ENCODE measurements around the gene VPS35. TPM values are rescaled to one million over a fixed set of nuclear protein-coding genes. Genes with fewer than 3 reads are reported as not detected.

Gene VPS35
- polyA plus RNA-seq (2013), result 95.6 and 98.7 TPM in 2 replicates

- Histone ChIP-seq H2BK5ac (ENCODE audit: low read depth, low read length, poor library complexity) (peak within 1 kb of the TSS; percentile 95), H4K12ac (ENCODE audit: low read depth, low read length) (peak within 1 kb of the TSS; percentile 93), H3K4ac (ENCODE audit: low read depth, low read length) (peak within 1 kb of the TSS; percentile 93), H3K9ac (ENCODE audit: low read length) (peak within 1 kb of the TSS; percentile 83), H3K36me3 (ENCODE audit: control insufficient read depth in 1 of 2, insufficient read depth in 2 of 2, low read length in 2 of 2) (peaks cover 5 to 8% of the 10 kb centered on the region in 2 experiments), H3K4me1 (ENCODE audit: control insufficient read depth in 1 of 2, insufficient read depth in 2 of 2, low read length in 2 of 2) (peaks cover 4 to 8% of the 10 kb centered on the region in 2 experiments), H3K18ac (ENCODE audit: low read length) (peak within 1 kb of the TSS; percentile 99), H3K4me2 (ENCODE audit: low read length) (peak within 1 kb of the TSS; percentile 84), H2BK120ac (ENCODE audit: insufficient read depth, low read length, poor library complexity) (peak within 1 kb of the TSS; percentile 99), H3K14ac (ENCODE audit: low read length) (peak within 1 kb of the TSS; percentile 97), H2BK12ac (ENCODE audit: low read length) (peak within 1 kb of the TSS; percentile 95), H3K27me3 (ENCODE audit: insufficient read depth, low read length) (no peaks in the 10 kb centered on the region), H3K79me2 (ENCODE audit: control insufficient read depth, insufficient read depth, low read length, poor library complexity) (peaks cover 18% of the 10 kb centered on the region), H3K23ac (ENCODE audit: low read length) (no peak within 1 kb of the TSS), H4K91ac (ENCODE audit: low read depth, low read length) (peak within 1 kb of the TSS; percentile 99), H3K4me3 (ENCODE audit: low read depth, low read length) (peak within 1 kb of the TSS; percentile 93), H4K8ac (ENCODE audit: low read depth, low read length) (peak within 1 kb of the TSS; percentile 98), H3K9me3 (ENCODE audit: insufficient read depth, low read depth, low read length) (no peaks in the 10 kb centered on the region), H2AK5ac (ENCODE audit: low read length) (peak within 1 kb of the TSS; percentile 90), H3K27ac (ENCODE audit: low read depth, low read length) (peak within 1 kb of the TSS; percentile 87), H3K79me1 (ENCODE audit: low read length) (peaks cover 14% of the 10 kb centered on the region), H2AFZ (ENCODE audit: insufficient read depth, low read length, poor library complexity) (peak within 1 kb of the TSS; percentile 96)
- peak; percentile 99 for DNase-seq
- no CpG with 5 or more reads among the region's 54 CpGs for WGBS (ENCODE audit: extremely low coverage, insufficient coverage, insufficient read length)
These were observed at the start of gene VPS35 for GRCh38 chr16:46688654-46689364. Gene VPS35 (minus strand): TSS chr16:46689178. CDS start chr16:46689133, 45 bp downstream.

- no CpG with 5 or more reads among the region's 14 CpGs for WGBS (ENCODE audit: extremely low coverage, insufficient coverage, insufficient read length)
- no peak overlapping the region for H3K23ac ChIP-seq (ENCODE audit: low read length)
- H3K4me3 ChIP-seq (ENCODE audit: low read depth, low read length), result no peak overlapping the region
- H2BK120ac ChIP-seq (ENCODE audit: insufficient read depth, low read length, poor library complexity), result peak overlapping the region; percentile 65
- no peaks in the 10 kb centered on the region for H3K27me3 ChIP-seq (ENCODE audit: insufficient read depth, low read length)
- H2AK5ac ChIP-seq (ENCODE audit: low read length), result peak overlapping the region; percentile 84
- peak overlapping the region; percentile 45 for H4K8ac ChIP-seq (ENCODE audit: low read depth, low read length)
- DNase-seq, result no peak
- H3K79me1 ChIP-seq (ENCODE audit: low read length), result peaks cover 18% of the 10 kb centered on the region
- peak overlapping the region; percentile 63 for H3K18ac ChIP-seq (ENCODE audit: low read length)
- H3K4ac ChIP-seq (ENCODE audit: low read depth, low read length), result peak overlapping the region; percentile 24
- H4K91ac ChIP-seq (ENCODE audit: low read depth, low read length), result peak overlapping the region; percentile 91
- peak overlapping the region; percentile 57 for H3K14ac ChIP-seq (ENCODE audit: low read length)
- peak overlapping the region; percentile 35 for H2AFZ ChIP-seq (ENCODE audit: insufficient read depth, low read length, poor library complexity)
- peak overlapping the region; percentile 90 for H2BK12ac ChIP-seq (ENCODE audit: low read length)
- H3K36me3 ChIP-seq (ENCODE audit: control insufficient read depth in 1 of 2, insufficient read depth in 2 of 2, low read length in 2 of 2), result no peaks in the 10 kb centered on the region
- H3K9ac ChIP-seq (ENCODE audit: low read length), result no peak overlapping the region
- H3K27ac ChIP-seq (ENCODE audit: low read depth, low read length), result no peak overlapping the region
- peak overlapping the region; percentile 11 for H2BK5ac ChIP-seq (ENCODE audit: low read depth, low read length, poor library complexity)
- H4K12ac ChIP-seq (ENCODE audit: low read depth, low read length), result no peak overlapping the region
- peaks cover 5% of the 10 kb centered on the region for H3K79me2 ChIP-seq (ENCODE audit: control insufficient read depth, insufficient read depth, low read length, poor library complexity)
- H3K4me2 ChIP-seq (ENCODE audit: low read length), result no peak overlapping the region
- H3K9me3 ChIP-seq (ENCODE audit: insufficient read depth, low read depth, low read length), result no peaks in the 10 kb centered on the region
- peaks cover 17 to 22% of the 10 kb centered on the region in 2 experiments for H3K4me1 ChIP-seq (ENCODE audit: control insufficient read depth in 1 of 2, insufficient read depth in 2 of 2, low read length in 2 of 2)
These were observed 48.7 kb upstream of the VPS35 start for GRCh38 chr16:46737621-46738214.

- peak overlapping the region; percentile 31 for H3K14ac ChIP-seq (ENCODE audit: low read length)
- peak overlapping the region; percentile 46 for H4K91ac ChIP-seq (ENCODE audit: low read depth, low read length)
- no peak overlapping the region for H3K4me3 ChIP-seq (ENCODE audit: low read depth, low read length)
- H3K4ac ChIP-seq (ENCODE audit: low read depth, low read length), result no peak overlapping the region
- H2BK5ac ChIP-seq (ENCODE audit: low read depth, low read length, poor library complexity), result peak overlapping the region; percentile 15
- peak in 1 of 2 donors; percentile 14 for DNase-seq
- WGBS (ENCODE audit: extremely low coverage, insufficient coverage, insufficient read length), result no CpG with 5 or more reads among the region's 12 CpGs
- H4K8ac ChIP-seq (ENCODE audit: low read depth, low read length), result peak overlapping the region; percentile 31
- H3K27me3 ChIP-seq (ENCODE audit: insufficient read depth, low read length), result no peaks in the 10 kb centered on the region
- H2AFZ ChIP-seq (ENCODE audit: insufficient read depth, low read length, poor library complexity), result no peak overlapping the region
- peak overlapping the region; percentile 31 for H3K27ac ChIP-seq (ENCODE audit: low read depth, low read length)
- H4K12ac ChIP-seq (ENCODE audit: low read depth, low read length), result no peak overlapping the region
- no peak overlapping the region for H3K18ac ChIP-seq (ENCODE audit: low read length)
- H3K23ac ChIP-seq (ENCODE audit: low read length), result no peak overlapping the region
- H2BK120ac ChIP-seq (ENCODE audit: insufficient read depth, low read length, poor library complexity), result peak overlapping the region; percentile 3
- H3K36me3 ChIP-seq (ENCODE audit: control insufficient read depth in 1 of 2, insufficient read depth in 2 of 2, low read length in 2 of 2), result no peaks in the 10 kb centered on the region
- peaks cover 14 to 18% of the 10 kb centered on the region in 2 experiments for H3K4me1 ChIP-seq (ENCODE audit: control insufficient read depth in 1 of 2, insufficient read depth in 2 of 2, low read length in 2 of 2)
- peaks cover 13% of the 10 kb centered on the region for H3K79me1 ChIP-seq (ENCODE audit: low read length)
- peaks cover 2% of the 10 kb centered on the region for H3K79me2 ChIP-seq (ENCODE audit: control insufficient read depth, insufficient read depth, low read length, poor library complexity)
- no peak overlapping the region for H3K9ac ChIP-seq (ENCODE audit: low read length)
- H2BK12ac ChIP-seq (ENCODE audit: low read length), result peak overlapping the region; percentile 30
- no peaks in the 10 kb centered on the region for H3K9me3 ChIP-seq (ENCODE audit: insufficient read depth, low read depth, low read length)
- H2AK5ac ChIP-seq (ENCODE audit: low read length), result no peak overlapping the region
- peak overlapping the region; percentile 20 for H3K4me2 ChIP-seq (ENCODE audit: low read length)
These were observed 47.7 kb upstream of the VPS35 start for GRCh38 chr16:46736695-46737094.

GRCh38 chr16:46733319-46733830, 44.4 kb upstream of the VPS35 start:
- H2AFZ ChIP-seq (ENCODE audit: insufficient read depth, low read length, poor library complexity), result no peak overlapping the region
- H2BK12ac ChIP-seq (ENCODE audit: low read length), result no peak overlapping the region
- no peak overlapping the region for H3K9ac ChIP-seq (ENCODE audit: low read length)
- no peak overlapping the region for H3K4ac ChIP-seq (ENCODE audit: low read depth, low read length)
- no peak overlapping the region for H4K12ac ChIP-seq (ENCODE audit: low read depth, low read length)
- WGBS (ENCODE audit: extremely low coverage, insufficient coverage, insufficient read length), result no CpG with 5 or more reads among the region's 9 CpGs
- peaks cover 11% of the 10 kb centered on the region for H3K79me1 ChIP-seq (ENCODE audit: low read length)
- no peak overlapping the region for H4K91ac ChIP-seq (ENCODE audit: low read depth, low read length)
- H3K14ac ChIP-seq (ENCODE audit: low read length), result no peak overlapping the region
- no peak for DNase-seq
- no peak overlapping the region for H3K18ac ChIP-seq (ENCODE audit: low read length)
- H3K4me2 ChIP-seq (ENCODE audit: low read length), result no peak overlapping the region
- H3K9me3 ChIP-seq (ENCODE audit: insufficient read depth, low read depth, low read length), result no peaks in the 10 kb centered on the region
- H3K4me1 ChIP-seq (ENCODE audit: control insufficient read depth in 1 of 2, insufficient read depth in 2 of 2, low read length in 2 of 2), result peaks cover 17 to 26% of the 10 kb centered on the region in 2 experiments
- no peak overlapping the region for H3K4me3 ChIP-seq (ENCODE audit: low read depth, low read length)
- H4K8ac ChIP-seq (ENCODE audit: low read depth, low read length), result no peak overlapping the region
- H3K27me3 ChIP-seq (ENCODE audit: insufficient read depth, low read length), result no peaks in the 10 kb centered on the region
- H3K27ac ChIP-seq (ENCODE audit: low read depth, low read length), result no peak overlapping the region
- H3K23ac ChIP-seq (ENCODE audit: low read length), result no peak overlapping the region
- peaks cover 3% of the 10 kb centered on the region in 2 experiments for H3K36me3 ChIP-seq (ENCODE audit: control insufficient read depth in 1 of 2, insufficient read depth in 2 of 2, low read length in 2 of 2)
- no peak overlapping the region for H2BK120ac ChIP-seq (ENCODE audit: insufficient read depth, low read length, poor library complexity)
- peaks cover 2% of the 10 kb centered on the region for H3K79me2 ChIP-seq (ENCODE audit: control insufficient read depth, insufficient read depth, low read length, poor library complexity)
- H2BK5ac ChIP-seq (ENCODE audit: low read depth, low read length, poor library complexity), result no peak overlapping the region
- H2AK5ac ChIP-seq (ENCODE audit: low read length), result peak overlapping the region; percentile 17
